SU-DHL-6 (cell line): ENCODE measurements around the gene DPYSL4.

Source experiments
- H2AFZ ChIP-seq: fragments of 200-600 bp; sonication (generic); 2 replicates; pipeline ENCODE4 v1.6.1; 2014; ENCODE audit warnings: low read depth, mild to moderate bottlenecking, moderate library complexity, mixed read lengths, antibody characterized with exemption, low read length; ENCODE audit not compliant: severe bottlenecking
- H3F3A ChIP-seq: fragments of 200-600 bp; shearing (Covaris generic); 2 replicates; pipeline ENCODE4 v1.6.0; 2016; ENCODE audit warnings: antibody characterized with exemption, mild to moderate bottlenecking; ENCODE audit not compliant: insufficient read depth
- H3K27ac ChIP-seq: fragments of 200-600 bp; sonication (generic); 2 replicates; pipeline ENCODE4 v1.5.1; 2016; ENCODE audit warnings: low read depth, mild to moderate bottlenecking, low read length, moderate library complexity, mixed read lengths
- H3K27me3 ChIP-seq: fragments of 200-600 bp; sonication (generic), shearing (Covaris generic); 2 replicates; pipeline ENCODE4 v1.6.0; 2014; ENCODE audit warnings: mild to moderate bottlenecking, low read length
- H3K36me3 ChIP-seq: fragments of 200-600 bp; sonication (generic); 2 replicates; pipeline ENCODE4 v1.6.1; 2014; ENCODE audit warnings: mild to moderate bottlenecking, low read length, mixed read lengths
- H3K4me2 ChIP-seq: fragments of 300-600, 200-600 bp; shearing (Covaris generic), sonication (generic); 2 replicates; pipeline ENCODE4 v1.6.0; 2014; ENCODE audit warnings: low read length, low read depth, mild to moderate bottlenecking; ENCODE audit not compliant: poor library complexity, severe bottlenecking
- H3K4me3 ChIP-seq: fragments of 200-600 bp; sonication (generic); 2 replicates; pipeline ENCODE4 v1.5.1; 2014; ENCODE audit warnings: antibody characterized with exemption, low read length, mild to moderate bottlenecking, mixed read lengths; ENCODE audit not compliant: insufficient read depth, poor library complexity, severe bottlenecking
- H3K79me2 ChIP-seq: fragments of 200-600 bp; sonication (generic); 2 replicates; pipeline ENCODE4 v1.6.1; 2014; ENCODE audit warnings: mild to moderate bottlenecking, low read length, moderate library complexity; ENCODE audit not compliant: insufficient read depth
- H3K9ac ChIP-seq: fragments of 200-600 bp; sonication (generic); 2 replicates; pipeline ENCODE4 v1.7.0; 2014; ENCODE audit warnings: mild to moderate bottlenecking, low read length
- H3K9me2 ChIP-seq: fragments of 200-600 bp; sonication (generic); replicated peaks from 2 replicates; pipeline ENCODE4 v1.6.1; 2014; ENCODE audit warnings: low read length; ENCODE audit not compliant: insufficient read depth
- H3K9me3 ChIP-seq: fragments of 200-600 bp; sonication (generic); 2 replicates; pipeline ENCODE4 v1.6.1; 2014; ENCODE audit warnings: low read length, mixed read lengths; ENCODE audit not compliant: insufficient read depth
- H4K20me1 ChIP-seq: fragments of 200-600 bp; sonication (generic); 2 replicates; pipeline ENCODE4 v1.6.1; 2014; ENCODE audit warnings: low read depth, mild to moderate bottlenecking, antibody characterized with exemption, low read length, moderate library complexity, mixed read lengths
- CTCF ChIP-seq: fragments of 200-600 bp; sonication (generic); IDR thresholded peaks from one replicate; pipeline ENCODE4 v1.5.1; 2017; ENCODE audit warnings: antibody characterized with exemption, mild to moderate bottlenecking, low read length, moderate library complexity; ENCODE audit not compliant: insufficient read depth, poor library complexity, severe bottlenecking
- EZH2phosphoT487 ChIP-seq: fragments of 200-600 bp; sonication (generic), shearing (Covaris generic); conservative IDR thresholded peaks from 2 replicates; pipeline ENCODE4 v1.6.1; 2018; ENCODE audit warnings: mild to moderate bottlenecking, antibody characterized with exemption, low read length, moderate library complexity, mixed read lengths

The DPYSL4 gene

DNA sequence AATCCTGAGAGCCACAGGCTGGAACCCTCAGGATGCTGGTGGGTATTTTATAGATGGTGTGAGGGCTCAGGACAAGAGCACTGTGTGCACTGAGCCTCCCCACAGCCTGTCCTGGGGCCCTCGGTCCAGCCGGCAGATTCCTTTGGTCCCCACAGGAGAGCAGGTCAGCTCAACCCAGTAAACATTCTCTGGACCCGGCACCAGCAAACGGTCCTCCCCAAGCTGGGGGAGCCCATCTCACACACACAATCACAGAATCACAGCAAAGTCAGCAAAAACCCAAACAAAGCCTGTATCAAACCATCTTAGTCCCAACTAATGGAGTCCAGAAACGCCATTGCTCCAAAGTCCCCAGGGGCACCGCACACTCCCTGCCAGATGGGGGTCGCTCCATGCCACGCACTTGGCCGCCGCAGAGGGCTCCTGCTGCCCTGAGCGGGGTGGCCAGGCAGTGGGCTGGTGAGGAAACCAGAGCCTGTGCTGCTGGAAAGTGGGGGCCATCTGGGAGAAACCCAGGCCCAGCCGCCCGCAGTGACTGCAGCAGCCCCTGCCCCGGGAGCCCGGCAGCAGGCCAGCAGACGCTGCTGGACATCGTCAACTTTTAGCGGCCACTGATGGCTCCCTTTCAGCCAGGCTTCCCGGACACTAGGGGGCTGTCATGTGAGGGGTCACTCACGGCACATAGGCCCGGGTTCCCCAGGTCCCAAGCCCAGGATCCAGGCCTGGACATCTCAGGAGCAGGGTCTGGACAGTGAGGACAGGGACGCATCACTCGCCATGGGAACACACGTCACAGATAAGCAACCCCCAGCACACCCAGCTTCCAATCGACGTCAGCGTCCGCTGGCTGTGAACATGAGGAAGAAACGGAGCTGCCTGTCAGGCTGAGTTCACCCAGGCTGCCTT, 52.6 kb downstream of the DPYSL4 start:
- no peaks in the 10 kb centered on the region for H3K79me2 ChIP-seq
- H3K9me3 ChIP-seq: no peaks in the 10 kb centered on the region
- no peak for TF ChIP-seq EZH2phosphoT487
- no peak for TF ChIP-seq CTCF
- H3K27ac ChIP-seq: no peak overlapping the region
- H4K20me1 ChIP-seq: no peaks in the 10 kb centered on the region
- H3F3A ChIP-seq: no peaks in the 10 kb centered on the region
- no peak overlapping the region for H3K9ac ChIP-seq
- H3K27me3 ChIP-seq: no peaks in the 10 kb centered on the region
- H3K9me2 ChIP-seq: no peaks in the 10 kb centered on the region
- H3K4me2 ChIP-seq: no peak overlapping the region
- H2AFZ ChIP-seq: no peak overlapping the region
- no peaks in the 10 kb centered on the region for H3K36me3 ChIP-seq
- H3K4me3 ChIP-seq: no peak overlapping the region

- Histone ChIP-seq H3K9me2 (no peaks in the 10 kb centered on the region), H3K27me3 (no peaks in the 10 kb centered on the region), H3K4me2 (no peak overlapping the region)
These were observed 53.4 kb downstream of the DPYSL4 start for GRCh38 chr10:132240156-132240555.

DNA sequence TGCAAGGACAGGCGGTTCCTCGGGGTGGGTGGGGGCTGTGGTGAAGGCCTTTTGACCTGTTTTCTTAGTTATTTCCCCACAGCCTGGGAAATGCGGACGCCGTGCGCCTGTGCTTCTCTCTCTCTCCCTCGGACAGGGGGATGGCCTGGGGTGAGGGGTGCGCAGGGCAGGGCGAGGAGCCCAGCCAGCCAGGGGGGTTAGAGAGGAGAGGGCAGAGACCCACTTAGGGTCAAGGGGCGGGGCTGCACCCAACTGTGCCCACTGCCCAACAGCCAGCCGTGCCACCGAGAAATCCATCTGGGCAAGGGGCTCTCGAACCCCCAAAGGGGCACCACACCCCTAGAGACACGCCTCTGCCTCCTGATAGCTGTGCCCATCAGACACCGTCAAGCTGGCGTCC, 53.8 kb downstream of the DPYSL4 start:
- Histone ChIP-seq H2AFZ (no peak overlapping the region), H4K20me1 (no peaks in the 10 kb centered on the region), H3K9me3 (no peaks in the 10 kb centered on the region), H3K27ac (no peak overlapping the region), H3F3A (no peaks in the 10 kb centered on the region), H3K9ac (no peak overlapping the region), H3K79me2 (no peaks in the 10 kb centered on the region), H3K9me2 (no peaks in the 10 kb centered on the region), H3K27me3 (no peaks in the 10 kb centered on the region), H3K4me2 (no peak overlapping the region), H3K4me3 (no peak overlapping the region), H3K36me3 (no peaks in the 10 kb centered on the region)
- TF ChIP-seq CTCF (no peak), EZH2phosphoT487 (no peak)

More at GRCh38 chr10:132240156-132240555, 53.4 kb downstream of the DPYSL4 start:
- no peak for TF ChIP-seq CTCF
- no peak for TF ChIP-seq EZH2phosphoT487
- no peak overlapping the region for H3K27ac ChIP-seq
- H3K9me3 ChIP-seq: no peaks in the 10 kb centered on the region
- no peaks in the 10 kb centered on the region for H4K20me1 ChIP-seq
- H2AFZ ChIP-seq: no peak overlapping the region
- H3K4me3 ChIP-seq: no peak overlapping the region
- H3K36me3 ChIP-seq: no peaks in the 10 kb centered on the region
- H3F3A ChIP-seq: no peaks in the 10 kb centered on the region
- H3K9ac ChIP-seq: no peak overlapping the region
- no peaks in the 10 kb centered on the region for H3K79me2 ChIP-seq
